Right atrium auricular region (tissue), 2 donors: ENCODE data around the gene CARMIL1. TPM values are rescaled to one million over a fixed set of nuclear protein-coding genes. Genes with fewer than 3 reads are reported as not detected.

Source experiments
- DNase-seq: peaks from one replicate; pipeline ENCODE4 v3.0.0-alpha.2; 2019; ENCODE audit warnings: low spot score
- H3K27ac ChIP-seq, 2 donors: fragments of 200-600 bp; sonication (generic); 1 replicate in 1 of 2; 2 replicates in 1 of 2; pipeline ENCODE4 v1.5.1; 2016 to 2019
- H3K27me3 ChIP-seq, 2 donors: fragments of 200-600 bp; sonication (generic); one replicate each; pipeline versions ENCODE4 v1.5.1 to v1.6.0; 2017 to 2019
- H3K36me3 ChIP-seq: fragments of 200-600 bp; sonication (generic); one replicate; pipeline ENCODE4 v1.5.1; 2016
- H3K4me1 ChIP-seq, 2 donors: fragments of 200-600 bp; sonication (generic); one replicate each; pipeline versions ENCODE4 v1.5.1 to v1.6.0; 2017 to 2019
- H3K4me3 ChIP-seq, 2 donors: fragments of 200-600 bp; sonication (generic); 1 replicate in 1 of 2; 2 replicates in 1 of 2; pipeline ENCODE4 v1.5.1; 2017 to 2019; ENCODE audit warnings: mild to moderate bottlenecking in 1 of 2, moderate library complexity in 1 of 2
- H3K9me3 ChIP-seq, 2 donors: fragments of 200-600 bp; sonication (generic); one replicate each; pipeline ENCODE4 v1.5.1; 2019
- total RNA-seq, 2 donors: library from RNA; depleted of rRNA; stranded (reverse); fragments of >200 nt; gene quantifications; one replicate each; pipeline ENCODE4 v1.1.0, GENCODE V29; 2016
- TF ChIP-seq, protein P1 (sequence below), 2 donors: fragments of 200-600 bp; sonication (generic); IDR thresholded peaks; one replicate each; pipeline ENCODE4 v1.5.1; 2019; ENCODE audit warnings: antibody characterized with exemption in 2 of 2

CARMIL1 gene
- total RNA-seq, 2 donors from 2014 or later, result 7.9 to 29.4 TPM

DNA sequence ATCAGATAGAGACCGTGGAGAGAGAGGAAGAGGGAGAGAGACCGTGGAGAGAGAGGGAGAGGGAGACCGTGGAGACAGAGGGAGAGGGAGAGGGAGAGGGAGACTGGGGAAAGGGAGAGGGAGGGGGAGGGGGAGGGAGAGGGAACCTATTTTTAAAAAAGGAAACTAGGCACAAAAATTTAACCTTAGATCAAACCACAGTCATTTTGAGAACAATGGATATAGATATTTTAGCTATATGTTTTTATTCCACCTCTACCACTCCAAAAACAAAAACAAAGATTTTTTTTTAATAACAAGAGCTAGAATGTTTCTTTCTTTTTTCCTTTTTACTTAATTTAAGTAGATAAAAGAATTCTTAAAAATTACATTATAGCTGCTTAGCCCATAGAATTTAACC lies 307.8 kb downstream of the CARMIL1 start:
- H3K4me1 ChIP-seq, result no peaks in the 10 kb centered on the region
- no peak for DNase-seq
- H3K4me3 ChIP-seq, result no peak overlapping the region
- H3K27ac ChIP-seq, result no peak overlapping the region
- H3K36me3 ChIP-seq, result no peaks in the 10 kb centered on the region
- H3K27me3 ChIP-seq, result no peaks in the 10 kb centered on the region
- no peaks in the 10 kb centered on the region for H3K9me3 ChIP-seq
- TF ChIP-seq, protein P1, sequence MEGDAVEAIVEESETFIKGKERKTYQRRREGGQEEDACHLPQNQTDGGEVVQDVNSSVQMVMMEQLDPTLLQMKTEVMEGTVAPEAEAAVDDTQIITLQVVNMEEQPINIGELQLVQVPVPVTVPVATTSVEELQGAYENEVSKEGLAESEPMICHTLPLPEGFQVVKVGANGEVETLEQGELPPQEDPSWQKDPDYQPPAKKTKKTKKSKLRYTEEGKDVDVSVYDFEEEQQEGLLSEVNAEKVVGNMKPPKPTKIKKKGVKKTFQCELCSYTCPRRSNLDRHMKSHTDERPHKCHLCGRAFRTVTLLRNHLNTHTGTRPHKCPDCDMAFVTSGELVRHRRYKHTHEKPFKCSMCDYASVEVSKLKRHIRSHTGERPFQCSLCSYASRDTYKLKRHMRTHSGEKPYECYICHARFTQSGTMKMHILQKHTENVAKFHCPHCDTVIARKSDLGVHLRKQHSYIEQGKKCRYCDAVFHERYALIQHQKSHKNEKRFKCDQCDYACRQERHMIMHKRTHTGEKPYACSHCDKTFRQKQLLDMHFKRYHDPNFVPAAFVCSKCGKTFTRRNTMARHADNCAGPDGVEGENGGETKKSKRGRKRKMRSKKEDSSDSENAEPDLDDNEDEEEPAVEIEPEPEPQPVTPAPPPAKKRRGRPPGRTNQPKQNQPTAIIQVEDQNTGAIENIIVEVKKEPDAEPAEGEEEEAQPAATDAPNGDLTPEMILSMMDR (IDR thresholded peaks at IDR 0.05), result no peak

DNA sequence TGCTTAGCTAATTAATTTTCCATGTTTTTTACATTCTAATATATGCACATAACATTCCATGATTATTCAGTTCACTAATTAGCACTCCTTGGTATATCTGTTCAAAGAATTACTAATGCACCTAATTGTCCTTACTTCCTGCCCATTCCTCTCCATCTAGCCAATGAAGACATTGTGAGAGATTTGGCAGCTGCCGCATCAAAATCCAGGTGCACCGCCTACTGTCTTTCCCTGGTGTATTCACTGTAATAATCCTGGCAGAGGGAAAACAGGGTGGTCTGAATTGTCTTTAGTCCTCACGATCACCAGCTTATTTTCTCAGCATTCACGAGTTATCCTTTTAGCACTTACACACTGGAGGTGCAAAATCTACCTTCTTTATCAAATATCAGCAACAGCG lies 311.8 kb downstream of the CARMIL1 start:
- TF ChIP-seq, protein P1 (IDR thresholded peaks at IDR 0.05), result no peak
- Histone ChIP-seq H3K4me3 (no peak overlapping the region), H3K4me1 (no peaks in the 10 kb centered on the region), H3K9me3 (no peaks in the 10 kb centered on the region), H3K27me3 (no peaks in the 10 kb centered on the region), H3K27ac (no peak overlapping the region), H3K36me3 (peaks cover 17% of the 10 kb centered on the region)
- no peak for DNase-seq

DNA sequence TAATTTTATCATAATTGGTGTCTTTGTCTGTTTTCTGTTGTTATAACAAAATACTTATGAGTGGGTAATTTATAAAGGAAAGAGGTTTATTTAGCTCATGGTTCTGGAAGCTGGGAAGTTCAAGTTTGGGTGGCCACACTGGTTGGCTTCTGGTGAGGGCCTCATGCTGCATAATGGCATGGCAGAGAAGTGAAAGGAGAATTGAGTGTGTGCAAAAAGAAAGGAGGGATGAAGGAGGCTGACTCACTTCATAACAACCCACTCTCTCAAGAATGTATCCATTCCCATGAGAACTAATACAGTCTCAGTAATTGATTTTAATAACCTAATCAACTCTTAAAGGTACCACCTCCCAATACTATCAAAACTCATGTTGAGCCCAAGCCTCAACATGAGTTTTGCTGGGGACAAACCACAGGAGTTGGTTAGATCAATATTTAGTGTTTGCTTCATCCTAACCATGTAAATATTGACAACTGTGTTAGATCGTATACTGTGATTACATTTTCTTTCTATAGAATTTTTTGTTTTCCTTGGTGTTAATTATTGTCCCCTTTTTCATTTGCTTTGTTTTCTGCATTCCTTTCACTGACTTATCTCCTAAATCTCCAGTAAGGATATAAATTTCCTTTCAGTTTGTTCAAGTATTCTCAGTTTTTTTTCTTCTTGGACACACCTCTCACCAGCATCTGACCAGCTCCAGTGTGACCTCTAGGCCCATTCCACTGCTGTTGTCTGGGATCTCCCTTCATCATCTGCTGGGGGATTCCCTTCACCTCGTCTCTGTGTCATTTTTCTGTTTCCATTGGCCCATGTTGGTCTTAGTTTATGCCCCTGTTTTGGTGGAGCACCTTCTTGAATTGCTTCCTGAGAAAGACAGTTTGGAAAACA lies 318.0 kb downstream of the CARMIL1 start:
- peaks cover 29% of the 10 kb centered on the region for H3K36me3 ChIP-seq
- TF ChIP-seq, protein P1 (IDR thresholded peaks at IDR 0.05), result no peak
- H3K27me3 ChIP-seq, result no peaks in the 10 kb centered on the region
- no peak overlapping the region for H3K4me3 ChIP-seq
- DNase-seq, result no peak
- no peaks in the 10 kb centered on the region for H3K9me3 ChIP-seq
- H3K27ac ChIP-seq, result no peak overlapping the region
- no peaks in the 10 kb centered on the region for H3K4me1 ChIP-seq

DNA sequence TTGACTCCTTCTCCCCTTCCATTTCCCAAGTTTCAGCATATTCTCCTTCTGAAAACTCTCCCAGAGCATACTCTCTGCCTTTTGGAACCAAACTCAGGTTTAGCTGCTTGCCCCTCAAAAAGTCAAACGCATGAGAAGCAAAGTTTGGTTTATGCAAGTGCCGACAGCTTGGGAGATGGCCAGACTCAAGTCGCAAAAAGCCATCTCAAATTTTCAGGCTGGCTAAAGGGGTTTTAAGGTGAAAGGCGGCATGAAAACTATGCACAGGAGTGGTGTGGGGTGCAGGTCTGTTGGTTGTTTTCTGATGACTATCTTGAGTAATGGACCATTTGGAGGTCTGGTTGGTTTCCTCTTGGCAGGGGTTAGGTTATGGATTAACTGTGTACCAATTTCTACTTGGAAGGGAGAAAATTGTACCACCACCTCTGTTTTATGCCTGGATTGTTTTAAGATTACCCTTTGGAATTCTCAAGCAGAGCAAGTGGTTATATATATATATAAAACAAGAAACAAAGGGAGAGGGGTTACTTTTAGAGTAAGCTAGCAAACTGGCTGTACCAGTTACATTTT lies 320.4 kb downstream of the CARMIL1 start:
- H3K4me3 ChIP-seq, result no peak overlapping the region
- no peak for DNase-seq
- H3K9me3 ChIP-seq, result no peaks in the 10 kb centered on the region
- no peaks in the 10 kb centered on the region for H3K27me3 ChIP-seq
- no peak overlapping the region for H3K27ac ChIP-seq
- peaks cover 15% of the 10 kb centered on the region for H3K36me3 ChIP-seq
- TF ChIP-seq, protein P1 (IDR thresholded peaks at IDR 0.05), result no peak
- no peaks in the 10 kb centered on the region for H3K4me1 ChIP-seq

DNA sequence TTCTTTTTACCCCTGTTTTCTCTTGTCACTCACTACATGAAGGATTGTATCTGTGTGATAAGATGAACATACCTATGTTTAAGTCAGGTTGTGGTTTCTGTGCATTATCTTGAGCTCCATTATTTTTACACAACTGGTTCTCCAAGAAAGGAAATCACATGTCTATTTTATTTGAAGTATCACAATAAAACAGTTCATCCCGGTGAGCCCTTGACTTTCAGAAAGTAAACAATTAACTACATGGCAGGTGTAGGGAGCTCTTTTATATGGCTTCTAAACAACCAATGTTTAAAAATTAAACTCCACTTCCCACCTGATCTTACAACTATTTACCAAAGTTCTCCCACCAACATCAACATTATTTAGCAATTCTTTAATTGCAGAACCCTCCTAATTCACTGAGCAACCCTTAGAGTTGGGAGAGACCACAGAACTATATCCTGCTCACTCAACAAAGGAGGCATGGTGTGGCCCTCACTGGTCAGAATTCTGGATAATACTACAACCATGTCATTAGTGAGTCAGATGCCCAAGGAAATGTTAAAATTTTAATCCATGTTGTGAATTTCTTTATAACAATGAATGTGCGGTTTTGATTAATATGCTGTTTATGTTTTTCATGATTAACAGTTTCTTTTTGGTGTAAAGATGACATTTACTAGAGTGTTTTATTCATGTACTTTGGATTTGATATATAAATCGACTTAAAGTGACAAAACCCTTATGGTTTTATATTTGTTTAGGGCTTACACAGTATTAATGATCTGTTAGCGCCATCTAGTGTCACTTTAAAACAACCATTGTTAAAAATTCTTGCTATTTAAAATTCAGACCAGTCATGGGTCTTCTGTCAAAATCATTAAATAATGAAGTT lies 322.9 kb downstream of the CARMIL1 start:
- H3K9me3 ChIP-seq, result no peaks in the 10 kb centered on the region
- no peak for DNase-seq
- H3K27ac ChIP-seq, result no peak overlapping the region
- H3K4me3 ChIP-seq, result no peak overlapping the region
- no peaks in the 10 kb centered on the region for H3K27me3 ChIP-seq
- TF ChIP-seq, protein P1 (IDR thresholded peaks at IDR 0.05), result peak; percentile 23 to 70
- no peaks in the 10 kb centered on the region for H3K4me1 ChIP-seq
- H3K36me3 ChIP-seq, result peaks cover 19% of the 10 kb centered on the region
